ENCODE results near the gene ITIH3.

DNA sequence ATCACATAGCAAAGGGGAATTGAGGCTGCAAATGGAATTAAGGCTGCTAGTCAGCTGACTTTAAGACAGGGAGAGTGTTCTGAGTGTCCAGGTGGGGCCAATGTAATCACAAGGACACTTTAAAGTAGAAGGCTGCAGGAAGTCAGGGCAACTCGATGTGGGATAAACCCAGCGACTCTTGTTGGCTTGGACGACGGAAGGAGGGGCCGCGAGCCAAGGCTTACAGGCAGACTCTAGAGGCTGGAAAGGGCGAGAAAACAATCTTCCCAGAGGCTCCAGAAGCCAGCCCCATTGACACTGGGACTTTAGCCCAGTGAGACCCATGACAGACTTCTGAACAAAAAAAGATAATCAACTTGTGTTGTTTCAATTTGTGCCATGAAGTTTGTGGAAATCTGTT is 53.1 kb downstream of the ITIH3 start:
- TF ChIP-seq, protein P1, sequence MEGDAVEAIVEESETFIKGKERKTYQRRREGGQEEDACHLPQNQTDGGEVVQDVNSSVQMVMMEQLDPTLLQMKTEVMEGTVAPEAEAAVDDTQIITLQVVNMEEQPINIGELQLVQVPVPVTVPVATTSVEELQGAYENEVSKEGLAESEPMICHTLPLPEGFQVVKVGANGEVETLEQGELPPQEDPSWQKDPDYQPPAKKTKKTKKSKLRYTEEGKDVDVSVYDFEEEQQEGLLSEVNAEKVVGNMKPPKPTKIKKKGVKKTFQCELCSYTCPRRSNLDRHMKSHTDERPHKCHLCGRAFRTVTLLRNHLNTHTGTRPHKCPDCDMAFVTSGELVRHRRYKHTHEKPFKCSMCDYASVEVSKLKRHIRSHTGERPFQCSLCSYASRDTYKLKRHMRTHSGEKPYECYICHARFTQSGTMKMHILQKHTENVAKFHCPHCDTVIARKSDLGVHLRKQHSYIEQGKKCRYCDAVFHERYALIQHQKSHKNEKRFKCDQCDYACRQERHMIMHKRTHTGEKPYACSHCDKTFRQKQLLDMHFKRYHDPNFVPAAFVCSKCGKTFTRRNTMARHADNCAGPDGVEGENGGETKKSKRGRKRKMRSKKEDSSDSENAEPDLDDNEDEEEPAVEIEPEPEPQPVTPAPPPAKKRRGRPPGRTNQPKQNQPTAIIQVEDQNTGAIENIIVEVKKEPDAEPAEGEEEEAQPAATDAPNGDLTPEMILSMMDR (IDR thresholded peaks at IDR 0.05), result no peak
- no peak for TF ChIP-seq POLR2A (IDR thresholded peaks at IDR 0.05)

Data from uterus (tissue), 2 donors.